OCI-LY3 (cell line): Measurements from ENCODE around the gene XPOT.

Experiments used
- EZH2phosphoT487 ChIP-seq: fragments of 200-600 bp; shearing (Covaris generic); IDR thresholded peaks from 2 replicates; pipeline ENCODE4 v1.6.1; 2018; ENCODE audit warnings: antibody characterized with exemption, mixed run types, low read depth
- TF ChIP-seq, protein P1 (sequence below): fragments of 200-600, 300-600 bp; sonication (generic); IDR thresholded peaks from 2 replicates; pipeline ENCODE4 v1.5.1; 2014; ENCODE audit warnings: antibody characterized with exemption, low read length, low read depth

DNA sequence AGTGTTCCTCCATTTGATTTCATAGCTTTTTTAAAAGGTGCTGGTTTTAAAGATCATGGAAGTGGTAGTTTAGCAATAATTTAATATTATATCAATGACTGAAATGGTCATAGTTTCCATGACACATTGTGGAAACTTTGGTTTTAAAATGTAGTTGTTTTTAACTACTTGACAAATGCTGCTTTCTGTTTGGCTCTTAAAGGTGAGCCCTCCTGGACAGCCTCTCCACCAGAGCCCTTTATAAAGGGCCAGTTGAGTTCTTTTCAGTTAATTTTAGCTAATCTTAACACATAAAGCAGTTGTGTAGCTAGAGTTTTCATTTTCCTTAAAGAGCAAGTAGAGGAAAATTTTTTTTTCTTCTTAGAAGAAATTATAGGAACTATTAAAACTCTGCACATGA, 14.0 kb downstream of the XPOT start:
- TF ChIP-seq, protein P1, sequence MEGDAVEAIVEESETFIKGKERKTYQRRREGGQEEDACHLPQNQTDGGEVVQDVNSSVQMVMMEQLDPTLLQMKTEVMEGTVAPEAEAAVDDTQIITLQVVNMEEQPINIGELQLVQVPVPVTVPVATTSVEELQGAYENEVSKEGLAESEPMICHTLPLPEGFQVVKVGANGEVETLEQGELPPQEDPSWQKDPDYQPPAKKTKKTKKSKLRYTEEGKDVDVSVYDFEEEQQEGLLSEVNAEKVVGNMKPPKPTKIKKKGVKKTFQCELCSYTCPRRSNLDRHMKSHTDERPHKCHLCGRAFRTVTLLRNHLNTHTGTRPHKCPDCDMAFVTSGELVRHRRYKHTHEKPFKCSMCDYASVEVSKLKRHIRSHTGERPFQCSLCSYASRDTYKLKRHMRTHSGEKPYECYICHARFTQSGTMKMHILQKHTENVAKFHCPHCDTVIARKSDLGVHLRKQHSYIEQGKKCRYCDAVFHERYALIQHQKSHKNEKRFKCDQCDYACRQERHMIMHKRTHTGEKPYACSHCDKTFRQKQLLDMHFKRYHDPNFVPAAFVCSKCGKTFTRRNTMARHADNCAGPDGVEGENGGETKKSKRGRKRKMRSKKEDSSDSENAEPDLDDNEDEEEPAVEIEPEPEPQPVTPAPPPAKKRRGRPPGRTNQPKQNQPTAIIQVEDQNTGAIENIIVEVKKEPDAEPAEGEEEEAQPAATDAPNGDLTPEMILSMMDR, result no peak
- TF ChIP-seq EZH2phosphoT487, result no peak
